GM20000 (cell line): ENCODE results near the gene ANKRD29.

Experiments used
- DNase-seq: peaks from one replicate; pipeline ENCODE4 v3.0.0; 2012; ENCODE audit warnings: low spot score
- CTCF ChIP-seq: IDR thresholded peaks from 2 replicates; pipeline ENCODE4 v1.5.1; 2012; ENCODE audit warnings: mild to moderate bottlenecking, control low read depth; ENCODE audit errors: extremely low read depth, missing control alignments

ANKRD29 gene

GRCh38 chr18:23683671-23684070 lies 21.0 kb upstream of the ANKRD29 start:
- no peak for TF ChIP-seq CTCF
- DNase-seq = no peak

- no peak for TF ChIP-seq CTCF
- no peak for DNase-seq
Observed at GRCh38 chr18:23683155-23683554, 20.4 kb upstream of the ANKRD29 start.

GRCh38 chr18:23682472-23682871 lies 19.8 kb upstream of the ANKRD29 start:
- no peak for DNase-seq

GRCh38 chr18:23682045-23682444 lies 19.3 kb upstream of the ANKRD29 start:
- DNase-seq = no peak
- no peak for TF ChIP-seq CTCF

More at GRCh38 chr18:23682472-23682871, 19.8 kb upstream of the ANKRD29 start:
- no peak for TF ChIP-seq CTCF

GRCh38 chr18:23675896-23676295 lies 13.2 kb upstream of the ANKRD29 start:
- no peak for TF ChIP-seq CTCF
- DNase-seq = no peak

GRCh38 chr18:23675236-23675635 lies 12.5 kb upstream of the ANKRD29 start:
- DNase-seq = no peak
- TF ChIP-seq CTCF = no peak

GRCh38 chr18:23673725-23674124 lies 11.0 kb upstream of the ANKRD29 start:
- TF ChIP-seq CTCF = no peak
- DNase-seq = no peak
